Breast epithelium (tissue), 4 donors: ENCODE measurements around the gene ARL6IP5. TPM values are rescaled to one million over a fixed set of nuclear protein-coding genes. Genes with fewer than 3 reads are reported as not detected.

Experiments
- DNase-seq, 2 donors: peaks; one replicate each; pipeline ENCODE4 v3.0.0-alpha.2; 2019; ENCODE audit warnings: low spot score in 2 of 2
- H3K27ac ChIP-seq, 2 donors: fragments of 200-600 bp; sonication (generic) in 1 of 2; one replicate each; pipeline ENCODE4 v1.5.1; 2016 to 2019; ENCODE audit warnings: mild to moderate bottlenecking in 1 of 2
- H3K27me3 ChIP-seq, 2 donors: fragments of 200-600 bp; sonication (generic) in 1 of 2; one replicate each; pipeline versions ENCODE4 v1.5.1 to v1.6.0; 2017 to 2019; ENCODE audit warnings: control low read depth in 1 of 2, mild to moderate bottlenecking in 1 of 2
- H3K36me3 ChIP-seq: fragments of 200-600 bp; one replicate; pipeline ENCODE4 v1.5.1; 2019
- H3K4me1 ChIP-seq, 2 donors: fragments of 200-600 bp; sonication (generic); one replicate each; pipeline ENCODE4 v1.5.1; 2016 to 2019; ENCODE audit warnings: control low read depth in 1 of 2
- H3K4me3 ChIP-seq, 3 donors: fragments of 200-600 bp; sonication (generic); 1 replicate in 2 of 3; 2 replicates in 1 of 3; pipeline ENCODE4 v1.5.1; 2016 to 2019; ENCODE audit warnings: mild to moderate bottlenecking in 3 of 3, moderate library complexity in 2 of 3
- H3K9me3 ChIP-seq, 2 donors: fragments of 200-600 bp; sonication (generic) in 1 of 2; one replicate each; pipeline ENCODE4 v1.5.1; 2016 to 2019; ENCODE audit warnings: control low read depth in 1 of 2
- CTCF ChIP-seq, 3 donors: fragments of 450-650 bp; IDR thresholded peaks; one replicate each; pipeline ENCODE4 v1.5.1; 2016 to 2017; ENCODE audit warnings: antibody characterized with exemption in 3 of 3, mild to moderate bottlenecking in 3 of 3, moderate library complexity in 3 of 3
- POLR2A ChIP-seq: fragments of 450-650 bp; IDR thresholded peaks from one replicate; pipeline ENCODE4 v1.6.1; 2016; ENCODE audit warnings: antibody characterized with exemption, mild to moderate bottlenecking, moderate library complexity
- POLR2AphosphoS5 ChIP-seq, 3 donors: sonication (generic); formaldehyde crosslinking; IDR thresholded peaks; one replicate each; pipeline ENCODE4 v1.6.1; 2017; ENCODE audit warnings: antibody characterized with exemption in 3 of 3
- intact Hi-C: fragments of 100-400 bp; cut with DNase I; formaldehyde crosslinking; loops from one replicate; pipeline ENCODE4 v1.15.1; 2023; ENCODE audit warnings: low total_unique reads
- total RNA-seq, 3 donors: library from RNA; depleted of rRNA; stranded (reverse); fragments of >200 nt; gene quantifications; one replicate each; pipeline ENCODE4 v1.1.0, GENCODE V29; 2016

ARL6IP5 gene
- total RNA-seq, 3 donors from 2014 or later, result 123 to 210 (median 174) TPM

GRCh38 chr3:69110941-69111546 is 26.3 kb downstream of the ARL6IP5 start:
- Histone ChIP-seq H3K36me3 (no peaks in the 10 kb centered on the region), H3K4me3 (no peak overlapping the region), H3K9me3 (no peaks in the 10 kb centered on the region), H3K27ac (no peak overlapping the region), H3K27me3 (no peaks in the 10 kb centered on the region), H3K4me1 (no peaks in the 10 kb centered on the region)
- intact Hi-C loops, result no loop called here
- no peak for DNase-seq
- TF ChIP-seq POLR2AphosphoS5 (IDR thresholded peaks at IDR 0.05) (no peak), POLR2A (no peak)

DNA sequence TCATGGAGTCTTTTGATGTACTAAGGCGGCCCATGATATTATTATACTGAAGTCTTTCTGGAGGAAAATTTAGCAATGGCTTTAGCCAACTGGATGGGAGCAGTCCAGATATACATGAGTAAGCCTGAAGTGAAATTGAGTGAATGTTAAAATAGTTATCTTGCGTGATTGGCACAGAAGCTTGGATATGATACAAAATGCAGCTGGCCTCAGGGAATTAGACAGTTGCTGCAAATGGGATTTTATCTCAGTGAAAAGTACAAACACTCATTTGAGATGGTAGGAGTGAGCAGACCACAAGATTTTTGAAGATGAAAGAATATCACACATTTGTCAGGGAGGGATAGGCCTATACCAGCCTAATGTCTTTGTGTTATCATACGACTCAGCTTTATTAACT is 28.8 kb downstream of the ARL6IP5 start:
- intact Hi-C loops, result no loop called here
- peaks cover 0 to 4% of the 10 kb centered on the region in 2 donors for H3K4me1 ChIP-seq
- H3K36me3 ChIP-seq, result no peaks in the 10 kb centered on the region
- DNase-seq, result no peak
- peak overlapping the region in 1 of 2 donors; percentile 33 for H3K27ac ChIP-seq
- no peaks in the 10 kb centered on the region for H3K9me3 ChIP-seq
- no peaks in the 10 kb centered on the region for H3K27me3 ChIP-seq
- no peak for TF ChIP-seq POLR2A
- no peak for TF ChIP-seq CTCF (IDR thresholded peaks at IDR 0.05)
- TF ChIP-seq POLR2AphosphoS5 (IDR thresholded peaks at IDR 0.05), result no peak
- no peak overlapping the region for H3K4me3 ChIP-seq

GRCh38 chr3:69115731-69116130 is 31.0 kb downstream of the ARL6IP5 start:
- no peak for TF ChIP-seq POLR2AphosphoS5 (IDR thresholded peaks at IDR 0.05)
- TF ChIP-seq POLR2A, result no peak
- TF ChIP-seq CTCF (IDR thresholded peaks at IDR 0.05), result no peak
- Histone ChIP-seq H3K27me3 (no peaks in the 10 kb centered on the region), H3K4me1 (peaks cover 0 to 4% of the 10 kb centered on the region in 2 donors), H3K9me3 (no peaks in the 10 kb centered on the region), H3K27ac (peak overlapping the region in 1 of 2 donors; percentile 69), H3K4me3 (no peak overlapping the region), H3K36me3 (no peaks in the 10 kb centered on the region)
- intact Hi-C loops, result no loop called here
- DNase-seq, result no peak

GRCh38 chr3:69116162-69116561 is 31.4 kb downstream of the ARL6IP5 start:
- no peak for DNase-seq
- H3K27me3 ChIP-seq, result no peaks in the 10 kb centered on the region
- TF ChIP-seq POLR2A (no peak), POLR2AphosphoS5 (IDR thresholded peaks at IDR 0.05) (no peak), CTCF (IDR thresholded peaks at IDR 0.05) (no peak)
- H3K9me3 ChIP-seq, result no peaks in the 10 kb centered on the region
- peaks cover 0 to 4% of the 10 kb centered on the region in 2 donors for H3K4me1 ChIP-seq
- no peaks in the 10 kb centered on the region for H3K36me3 ChIP-seq
- H3K27ac ChIP-seq, result peak overlapping the region; percentile 69 to 74
- intact Hi-C loops, result no loop called here
- no peak overlapping the region for H3K4me3 ChIP-seq

- Histone ChIP-seq H3K36me3 (no peaks in the 10 kb centered on the region), H3K4me3 (no peak overlapping the region), H3K27ac (peak overlapping the region; percentile 69 to 74), H3K27me3 (no peaks in the 10 kb centered on the region), H3K9me3 (no peaks in the 10 kb centered on the region), H3K4me1 (peaks cover 0 to 4% of the 10 kb centered on the region in 2 donors)
- TF ChIP-seq CTCF (IDR thresholded peaks at IDR 0.05) (no peak), POLR2A (no peak), POLR2AphosphoS5 (IDR thresholded peaks at IDR 0.05) (peak in 1 of 3 donors; percentile 61)
- intact Hi-C loops, result no loop called here
- peak in 1 of 2 donors; percentile 43 for DNase-seq
These were observed 32.2 kb downstream of the ARL6IP5 start for GRCh38 chr3:69116897-69117296.
